GM13976 (cell line): Measurements from ENCODE around the gene SLC8A3.

ENCODE experiments used
- DNase-seq: peaks from one replicate; pipeline ENCODE4 v3.0.0; 2012; ENCODE audit warnings: low spot score
- CTCF ChIP-seq: IDR thresholded peaks from 2 replicates; pipeline ENCODE4 v1.5.1; 2012; ENCODE audit warnings: borderline replicate concordance, mild to moderate bottlenecking; ENCODE audit not compliant: insufficient read depth; ENCODE audit errors: extremely low read depth, missing control alignments, control extremely low read depth
- in situ Hi-C: fragments of 300-500 bp; cut with MboI; formaldehyde crosslinking; loops from one replicate; pipeline ENCODE4 v1.12.0; 2022; ENCODE audit warnings: low sequenced_read_pairs, mixed read lengths, inconsistent platforms; ENCODE audit not compliant: unreplicated experiment

The SLC8A3 gene

DNA sequence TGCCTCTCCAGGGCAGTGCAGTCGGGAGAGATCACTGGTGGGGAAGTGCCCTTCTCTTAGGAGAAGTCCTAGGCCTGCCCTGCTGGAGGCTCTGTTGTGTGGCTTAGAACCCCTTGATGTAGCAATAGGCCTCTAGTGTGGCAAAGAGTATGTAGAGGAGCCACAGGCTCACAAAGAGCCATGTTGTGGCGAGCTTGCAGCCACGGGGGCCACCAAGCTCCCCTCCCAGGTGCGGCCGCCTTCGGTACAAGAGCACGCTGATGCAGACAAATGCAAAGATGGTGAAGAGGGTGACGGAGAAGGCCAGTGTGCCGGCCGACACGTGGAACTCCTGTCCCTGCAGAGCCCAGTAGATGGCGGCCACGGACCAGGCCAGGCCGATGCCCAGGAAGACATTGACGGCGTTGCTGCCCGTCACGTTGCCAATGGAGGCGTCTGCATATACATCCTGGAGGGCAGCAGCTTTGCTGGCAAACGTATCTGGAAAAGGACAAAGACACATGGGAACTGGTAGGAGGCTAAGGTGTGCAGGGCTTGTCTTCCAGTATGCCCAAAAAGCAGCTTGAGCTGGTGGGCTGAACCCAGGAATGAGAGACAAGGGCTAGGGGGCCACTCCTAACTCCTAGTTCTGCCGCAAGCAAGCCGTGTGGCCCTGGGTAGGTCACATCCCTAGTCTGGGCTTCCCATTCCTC is 142.8 kb downstream of the SLC8A3 start:
- in situ Hi-C loops = no loop called here
- peak; percentile 30 for TF ChIP-seq CTCF
- peak; percentile 51 for DNase-seq

- in situ Hi-C loops = no loop called here
- DNase-seq = no peak
- no peak for TF ChIP-seq CTCF
Observed at GRCh38 chr14:70045310-70045709, 143.4 kb downstream of the SLC8A3 start.

- DNase-seq = no peak
- no peak for TF ChIP-seq CTCF
- in situ Hi-C loops = no loop called here
Observed at GRCh38 chr14:70043001-70043400, 145.8 kb downstream of the SLC8A3 start.

DNA sequence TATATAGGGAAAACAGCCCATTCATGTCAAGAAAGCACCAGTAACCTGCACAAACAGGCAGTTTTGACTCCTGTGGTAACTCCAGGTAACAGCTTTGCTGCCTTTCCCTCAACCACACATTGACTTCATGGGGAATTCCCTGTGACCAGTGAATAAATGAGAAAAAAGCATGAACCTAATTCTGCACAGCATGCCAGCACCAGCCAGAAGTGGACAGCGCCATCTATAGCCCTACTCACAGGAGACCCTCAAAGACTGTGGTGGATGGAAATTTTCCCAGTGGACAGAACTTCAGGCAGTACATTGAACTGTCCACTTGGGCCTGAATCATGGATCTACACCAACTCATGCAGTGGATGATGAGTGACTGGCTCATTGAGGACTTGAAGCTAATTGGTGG is 152.1 kb downstream of the SLC8A3 start:
- TF ChIP-seq CTCF = no peak
- no peak for DNase-seq
- in situ Hi-C loops = no loop called here

GRCh38 chr14:70034257-70034656 is 154.5 kb downstream of the SLC8A3 start:
- DNase-seq = no peak
- no peak for TF ChIP-seq CTCF
- in situ Hi-C loops = no loop called here

DNA sequence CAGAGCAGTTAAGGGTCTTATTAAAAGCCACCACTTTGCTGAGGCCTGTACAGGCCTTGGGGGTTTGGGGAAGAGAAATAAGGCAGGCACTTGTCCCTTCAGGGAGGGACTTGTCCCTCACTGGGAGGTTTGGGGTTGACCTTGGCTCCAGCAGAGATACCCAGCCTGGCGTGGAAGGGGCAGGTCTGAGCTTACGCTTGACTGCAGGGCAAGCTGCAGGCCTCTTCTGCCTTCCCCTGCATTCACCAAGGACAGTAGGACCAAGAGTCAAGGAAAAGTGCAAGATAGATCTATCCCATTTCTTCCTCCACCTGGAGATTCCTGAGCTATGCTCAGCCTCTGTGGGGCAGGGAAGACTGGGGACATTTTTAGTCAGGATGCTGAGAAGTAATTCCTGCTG is 155.2 kb downstream of the SLC8A3 start:
- in situ Hi-C loops = no loop called here

More for the DNA sequence above, 155.2 kb downstream of the SLC8A3 start:
- TF ChIP-seq CTCF = no peak
- no peak for DNase-seq
